Ovary (tissue), 9 donors: ENCODE results near the gene SMIM11. TPM values are rescaled to one million over a fixed set of nuclear protein-coding genes. Genes with fewer than 3 reads are reported as not detected.

Source experiments
- DNase-seq, 5 donors: peaks; one replicate each; pipeline ENCODE4 v3.0.0-alpha.2; 2019 to 2020
- H3K27ac ChIP-seq, 2 donors: fragments of 200-600 bp; one replicate each; pipeline versions ENCODE4 v1.5.1 to v1.8.0; 2019 to 2022
- H3K27me3 ChIP-seq: fragments of 200-600 bp; one replicate; pipeline ENCODE4 v1.8.0; 2022
- H3K36me3 ChIP-seq: fragments of 200-600 bp; sonication (generic); one replicate; pipeline ENCODE4 v1.5.1; 2019
- H3K4me1 ChIP-seq: one replicate; pipeline ENCODE4 v1.8.1; 2013; ENCODE audit warnings: mild to moderate bottlenecking, moderate library complexity; ENCODE audit not compliant: insufficient read depth
- H3K4me3 ChIP-seq: fragments of 200-600 bp; sonication (generic); one replicate; pipeline ENCODE4 v1.5.1; 2017
- H3K9me3 ChIP-seq, 2 donors: fragments of 200-600 bp in 1 of 2; sonication (generic) in 1 of 2; one replicate each; pipeline versions ENCODE4 v1.5.1 to v1.8.1; 2013 to 2019; ENCODE audit warnings: mild to moderate bottlenecking in 1 of 2, moderate library complexity in 1 of 2
- EP300 ChIP-seq: sonication (generic); formaldehyde crosslinking; IDR thresholded peaks from one replicate; pipeline ENCODE4 v1.6.1; 2017; ENCODE audit warnings: antibody characterized with exemption
- POLR2A ChIP-seq: fragments of 450-650 bp; IDR thresholded peaks from one replicate; pipeline ENCODE4 v1.6.1; 2017; ENCODE audit warnings: antibody characterized with exemption, mild to moderate bottlenecking, moderate library complexity
- WGBS, 3 donors: extraction: QIAGEN DNeasy Blood & Tissue Kit in 1 of 3; methylation state at CpG; one replicate each; pipeline versions ENCODE4 v1.1.5 to v1.1.7; 2013 to 2017; 5-methylcytosine and 5-hydroxymethylcytosine counted together
- intact Hi-C, 4 donors: fragments of 100-400 bp; cut with DNase I; formaldehyde crosslinking; loops; one replicate each; pipeline versions ENCODE4 v1.11.0 to v1.15.1; 2022 to 2023
- polyA plus RNA-seq, 2 donors: library from polyadenylated mRNA; stranded (reverse); fragments of 200-250 nt in 1 of 2; fragments of 350-450 nt in 1 of 2; fragmentation: Illumina TruSeq in 1 of 2; extraction: RNeasy Lipid Tissue Mini Kit (QIAGEN cat#74804) in 1 of 2; gene quantifications; one replicate each; pipeline ENCODE4 v1.2.3, GENCODE V29; 2013 to 2014
- total RNA-seq, 7 donors: library from RNA; depleted of rRNA in 2 of 7; stranded (reverse); fragments of >200 nt in 2 of 7; fragmentation: NEBNext Ultra II Directional in 3 of 7; extraction: Animal tissue kit (Norgen Biotek cat#: 25700) in 3 of 7; gene quantifications; one replicate each; pipeline versions ENCODE4 v1.1.0 to v1.2.4, GENCODE V29; 2016 to 2023
- TF ChIP-seq, protein P1 (sequence below), 3 donors: fragments of 450-650 bp in 2 of 3; fragments of 200-600 bp in 1 of 3; IDR thresholded peaks; one replicate each; pipeline versions ENCODE4 v1.5.1 to v1.8.0; 2016 to 2022; ENCODE audit warnings: antibody characterized with exemption in 3 of 3, mild to moderate bottlenecking in 1 of 3
- donor health status: DM: no; HTN: no; CAD: no; lungs with moderate emphysema.
- donor health status: DM: no; HTN: no; CAD: no.
- donor health status: Bipolar disorder and iron deficiency.
- donor health status: DM: yes; HTN: yes; CAD: no.
- donor health status: DM: no; HTN: no; CAD: no.
- donor health status: DM: yes; HTN: yes; CAD: no.

Gene SMIM11
- total and polyA plus RNA-seq, 9 donors: 6.8 to 29.4 (median 11.5) TPM

GRCh38 chr21:34353182-34353581 lies 22.1 kb upstream of the SMIM11 start:
- Histone ChIP-seq H3K36me3 (no peaks in the 10 kb centered on the region), H3K4me3 (no peak overlapping the region), H3K9me3 (no peaks in the 10 kb centered on the region), H3K4me1 (no peaks in the 10 kb centered on the region), H3K27ac (no peak overlapping the region), H3K27me3 (no peaks in the 10 kb centered on the region)
- no peak for DNase-seq
- 82 to 92% (median 87%) methylated on average over 6 of the region's 6 CpGs for WGBS, 3 donors
- intact Hi-C loops: no loop called here
- TF ChIP-seq, protein P1, sequence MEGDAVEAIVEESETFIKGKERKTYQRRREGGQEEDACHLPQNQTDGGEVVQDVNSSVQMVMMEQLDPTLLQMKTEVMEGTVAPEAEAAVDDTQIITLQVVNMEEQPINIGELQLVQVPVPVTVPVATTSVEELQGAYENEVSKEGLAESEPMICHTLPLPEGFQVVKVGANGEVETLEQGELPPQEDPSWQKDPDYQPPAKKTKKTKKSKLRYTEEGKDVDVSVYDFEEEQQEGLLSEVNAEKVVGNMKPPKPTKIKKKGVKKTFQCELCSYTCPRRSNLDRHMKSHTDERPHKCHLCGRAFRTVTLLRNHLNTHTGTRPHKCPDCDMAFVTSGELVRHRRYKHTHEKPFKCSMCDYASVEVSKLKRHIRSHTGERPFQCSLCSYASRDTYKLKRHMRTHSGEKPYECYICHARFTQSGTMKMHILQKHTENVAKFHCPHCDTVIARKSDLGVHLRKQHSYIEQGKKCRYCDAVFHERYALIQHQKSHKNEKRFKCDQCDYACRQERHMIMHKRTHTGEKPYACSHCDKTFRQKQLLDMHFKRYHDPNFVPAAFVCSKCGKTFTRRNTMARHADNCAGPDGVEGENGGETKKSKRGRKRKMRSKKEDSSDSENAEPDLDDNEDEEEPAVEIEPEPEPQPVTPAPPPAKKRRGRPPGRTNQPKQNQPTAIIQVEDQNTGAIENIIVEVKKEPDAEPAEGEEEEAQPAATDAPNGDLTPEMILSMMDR (IDR thresholded peaks at IDR 0.05): no peak
- no peak for TF ChIP-seq EP300
- TF ChIP-seq POLR2A: no peak

GRCh38 chr21:34354836-34355235 lies 20.5 kb upstream of the SMIM11 start:
- TF ChIP-seq POLR2A (no peak), EP300 (no peak)
- intact Hi-C loops: no loop called here
- no peak for DNase-seq
- no peaks in the 10 kb centered on the region for H3K36me3 ChIP-seq
- H3K27ac ChIP-seq: no peak overlapping the region
- H3K4me3 ChIP-seq: no peak overlapping the region
- H3K27me3 ChIP-seq: no peaks in the 10 kb centered on the region
- no peaks in the 10 kb centered on the region for H3K9me3 ChIP-seq
- 85 to 89% (median 88%) methylated on average over 4 of the region's 4 CpGs for WGBS, 3 donors
- H3K4me1 ChIP-seq: no peaks in the 10 kb centered on the region

DNA sequence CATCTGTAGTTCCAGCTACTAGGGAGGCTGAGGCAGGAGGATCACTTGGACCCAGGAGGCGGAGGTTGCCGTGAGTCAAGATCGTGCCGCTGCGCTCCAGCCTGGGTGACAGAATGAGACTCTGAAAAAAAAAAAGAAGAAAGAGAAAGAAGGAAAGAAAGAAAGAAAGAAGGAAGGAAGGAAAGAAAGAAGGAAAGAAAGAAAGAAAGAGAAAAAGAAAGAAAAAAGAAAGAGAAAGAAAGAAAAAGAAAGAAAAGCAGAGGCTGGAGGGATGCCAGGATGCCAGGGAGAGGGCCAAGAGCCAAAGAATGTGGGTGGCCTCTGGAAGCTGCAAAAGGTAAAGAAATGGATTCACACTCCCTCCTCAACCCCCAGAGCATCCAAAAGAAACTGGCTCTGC lies 19.7 kb upstream of the SMIM11 start:
- no peaks in the 10 kb centered on the region for H3K27me3 ChIP-seq
- intact Hi-C loops: no loop called here
- H3K4me3 ChIP-seq: no peak overlapping the region
- no peak for DNase-seq
- H3K27ac ChIP-seq: no peak overlapping the region
- H3K4me1 ChIP-seq: no peaks in the 10 kb centered on the region
- no peaks in the 10 kb centered on the region for H3K36me3 ChIP-seq
- no peaks in the 10 kb centered on the region for H3K9me3 ChIP-seq
- TF ChIP-seq, protein P1 (IDR thresholded peaks at IDR 0.05): no peak
- TF ChIP-seq POLR2A (no peak), EP300 (no peak)
- 94 to 98% (median 98%) methylated on average over 5 of the region's 5 CpGs for WGBS, 3 donors

DNA sequence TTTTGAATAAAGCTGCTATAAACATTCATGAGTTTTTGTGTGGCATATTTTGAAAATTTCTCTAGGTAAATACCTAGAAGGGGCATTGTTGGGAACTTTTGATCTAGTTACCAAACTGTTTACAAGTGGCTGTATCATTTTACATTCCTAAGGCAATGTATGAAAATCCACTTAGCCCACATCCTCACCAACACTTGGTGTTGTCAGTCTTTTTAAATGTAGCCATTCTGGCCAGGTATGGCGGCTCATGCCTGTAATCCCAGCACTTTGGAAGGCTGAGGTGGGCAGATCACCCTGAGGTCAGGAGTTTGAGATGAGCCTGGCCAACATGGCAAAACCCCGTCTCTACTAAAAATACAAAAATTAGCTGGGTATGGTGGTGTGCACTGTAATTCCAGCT lies 17.4 kb upstream of the SMIM11 start:
- H3K4me1 ChIP-seq: no peaks in the 10 kb centered on the region
- intact Hi-C loops: no loop called here
- WGBS, 3 donors: 93 to 100% (median 94%) methylated on average over 2 of the region's 2 CpGs
- no peak overlapping the region for H3K4me3 ChIP-seq
- H3K27ac ChIP-seq: no peak overlapping the region
- no peaks in the 10 kb centered on the region for H3K9me3 ChIP-seq
- TF ChIP-seq EP300 (no peak), POLR2A (no peak)
- TF ChIP-seq, protein P1 (IDR thresholded peaks at IDR 0.05): no peak
- H3K27me3 ChIP-seq: no peaks in the 10 kb centered on the region
- DNase-seq: no peak
- no peaks in the 10 kb centered on the region for H3K36me3 ChIP-seq

GRCh38 chr21:34358866-34359265 lies 16.4 kb upstream of the SMIM11 start:
- intact Hi-C loops: no loop called here
- 49 to 100% (median 96%) methylated on average over 1 of the region's 1 CpG for WGBS, 3 donors
- H3K9me3 ChIP-seq: no peaks in the 10 kb centered on the region
- H3K27me3 ChIP-seq: no peaks in the 10 kb centered on the region
- no peak for DNase-seq
- no peak overlapping the region for H3K4me3 ChIP-seq
- no peaks in the 10 kb centered on the region for H3K4me1 ChIP-seq
- no peak overlapping the region for H3K27ac ChIP-seq
- TF ChIP-seq POLR2A: no peak
- TF ChIP-seq, protein P1 (IDR thresholded peaks at IDR 0.05): no peak
- TF ChIP-seq EP300: no peak
- H3K36me3 ChIP-seq: no peaks in the 10 kb centered on the region
